Activated CD4-positive, alpha-beta T cell treated with anti-CD3 and anti-CD28 coated beads, Interleukin-2, amount 50 U/mL, for 48 hours (primary cell): Measurements from ENCODE around the gene SLC6A20.
"Not testable (repeated sequence)": the region's sequence is repeated elsewhere in the genome, so short reads cannot be mapped to it uniquely, and the experiment has no call there.

Experiments
- DNase-seq, 2 experiments: peaks; one replicate each; pipeline ENCODE4 v3.0.0-alpha.2; 2020

Gene SLC6A20

GRCh38 chr3:45777111-45777745, 19.1 kb downstream of the SLC6A20 start:
- no peak for DNase-seq

- no peak for DNase-seq
Observed at GRCh38 chr3:45776611-45777010, 19.7 kb downstream of the SLC6A20 start.

- DNase-seq: no peak
Observed at GRCh38 chr3:45776301-45776595, 20.1 kb downstream of the SLC6A20 start.

GRCh38 chr3:45775571-45776300, 20.6 kb downstream of the SLC6A20 start:
- DNase-seq: no peak

- no peak for DNase-seq
Observed at GRCh38 chr3:45774581-45775521, 21.5 kb downstream of the SLC6A20 start.

GRCh38 chr3:45773714-45774449, 22.5 kb downstream of the SLC6A20 start:
- no peak for DNase-seq

GRCh38 chr3:45773072-45773471, 23.3 kb downstream of the SLC6A20 start:
- no peak for DNase-seq

GRCh38 chr3:45772341-45773035, 23.8 kb downstream of the SLC6A20 start:
- DNase-seq: peak in 1 of 2 experiments; percentile 17

GRCh38 chr3:45771831-45772230, 24.5 kb downstream of the SLC6A20 start:
- no peak for DNase-seq

- DNase-seq: no peak
Observed at GRCh38 chr3:45771166-45771775, 25.1 kb downstream of the SLC6A20 start.

GRCh38 chr3:45765958-45766357, 30.4 kb downstream of the SLC6A20 start:
- no peak for DNase-seq

GRCh38 chr3:45765266-45765851, 31.0 kb downstream of the SLC6A20 start:
- DNase-seq: no peak

GRCh38 chr3:45763303-45763675, 33.0 kb downstream of the SLC6A20 start:
- DNase-seq: no peak

- no peak for DNase-seq
Observed at GRCh38 chr3:45762647-45763302, 33.6 kb downstream of the SLC6A20 start.

- no peak for DNase-seq
Observed at GRCh38 chr3:45761831-45762230, 34.5 kb downstream of the SLC6A20 start.

GRCh38 chr3:45760878-45761711, 35.2 kb downstream of the SLC6A20 start:
- DNase-seq: peak; percentile 42 to 54

GRCh38 chr3:45759851-45760250, 36.5 kb downstream of the SLC6A20 start:
- no peak for DNase-seq

GRCh38 chr3:45758871-45759270, 37.5 kb downstream of the SLC6A20 start:
- DNase-seq: no peak

GRCh38 chr3:45757141-45757540, 39.2 kb downstream of the SLC6A20 start:
- DNase-seq: not testable (repeated sequence)

GRCh38 chr3:45756055-45756454, 40.3 kb downstream of the SLC6A20 start:
- DNase-seq: no peak
